ENCODE data around the gene RCAN2. TPM values are rescaled to one million over a fixed set of nuclear protein-coding genes. Genes with fewer than 3 reads are reported as not detected.

Gene RCAN2
- total and polyA plus RNA-seq, 8 donors = 2.5 to 35.8 (median 3.1) TPM

DNA sequence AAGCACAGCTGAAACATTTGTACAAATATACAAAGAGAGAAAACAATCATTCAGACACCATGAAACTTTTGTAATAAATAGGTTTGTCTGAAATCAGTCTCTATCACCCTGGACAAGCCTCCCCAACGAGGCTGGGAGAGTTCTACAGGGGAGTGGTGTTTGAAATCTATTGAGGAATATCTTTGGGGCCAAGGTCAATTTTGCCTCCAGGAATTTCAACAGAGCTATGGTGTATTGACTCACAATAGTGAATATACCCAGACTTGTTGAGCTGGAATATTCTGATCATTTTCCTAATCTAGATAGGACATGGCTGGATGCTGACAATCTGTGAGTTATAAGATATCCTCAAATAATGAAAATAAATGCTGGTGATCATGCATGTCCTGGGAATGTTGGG is 269.0 kb downstream of the RCAN2 start:
- no peak for ATAC-seq
- no peak for DNase-seq

DNA sequence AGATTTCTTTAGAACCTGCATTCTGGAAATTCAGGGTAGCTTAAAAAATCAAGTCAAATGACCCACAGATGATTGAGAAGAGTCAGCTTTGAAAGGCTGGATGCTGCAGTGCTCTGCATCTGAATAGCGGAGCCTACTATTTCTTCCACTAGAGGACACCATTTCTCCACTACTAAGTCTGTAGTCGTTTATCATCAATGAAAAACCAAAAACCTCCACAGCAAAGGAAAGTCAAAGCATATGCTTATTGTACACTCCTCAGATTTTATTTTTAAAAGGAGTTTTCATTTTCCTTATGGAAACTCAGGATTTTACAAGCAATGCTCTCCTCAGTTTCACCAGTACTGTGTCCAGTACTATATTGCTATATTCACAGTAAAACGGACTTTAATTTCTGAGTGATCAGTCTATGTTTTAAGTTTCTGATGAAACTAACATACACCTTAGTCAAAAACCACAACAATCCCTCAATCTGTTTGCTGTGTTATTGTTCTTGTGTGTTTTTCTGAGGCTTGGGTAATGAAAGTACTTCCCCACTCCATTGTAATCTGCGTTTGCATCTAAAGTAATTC is 269.9 kb downstream of the RCAN2 start:
- Histone ChIP-seq H3K27ac (no peak overlapping the region), H3K36me3 (no peaks in the 10 kb centered on the region), H3K9me3 (no peaks in the 10 kb centered on the region), H3K4me1 (no peaks in the 10 kb centered on the region), H3K27me3 (no peaks in the 10 kb centered on the region), H3K4me3 (no peak overlapping the region)
- ATAC-seq (peak; percentile 86), DNase-seq (peak in 1 of 4 donors; percentile 65)
- TF ChIP-seq CTCF (IDR thresholded peaks at IDR 0.05) = peak; percentile 52 to 71
- intact Hi-C loops (cut with DNase I) = loop anchor here in 1 of 2 donors (10.0 kb wide), 1 partner anchor 183 kb away; no protein-coding TSS in a partner anchor

More for the DNA sequence above, 269.0 kb downstream of the RCAN2 start:
- Histone ChIP-seq H3K4me3 (no peak overlapping the region), H3K27me3 (no peaks in the 10 kb centered on the region), H3K36me3 (no peaks in the 10 kb centered on the region), H3K27ac (no peak overlapping the region), H3K9me3 (no peaks in the 10 kb centered on the region), H3K4me1 (no peaks in the 10 kb centered on the region)
- TF ChIP-seq CTCF (IDR thresholded peaks at IDR 0.05) = no peak
- intact Hi-C loops (cut with DNase I) = loop anchor here in 1 of 2 donors (10.0 kb wide), 1 partner anchor 183 kb away; no protein-coding TSS in a partner anchor

GRCh38 chr6:46220352-46221221 is 270.7 kb downstream of the RCAN2 start:
- no peaks in the 10 kb centered on the region for H3K4me1 ChIP-seq
- no peak overlapping the region for H3K4me3 ChIP-seq
- TF ChIP-seq CTCF (IDR thresholded peaks at IDR 0.05) = no peak
- DNase-seq (no peak), ATAC-seq (no peak)
- H3K27ac ChIP-seq = no peak overlapping the region
- H3K27me3 ChIP-seq = no peaks in the 10 kb centered on the region
- no peaks in the 10 kb centered on the region for H3K36me3 ChIP-seq
- intact Hi-C loops (cut with DNase I) = loop anchor here in 1 of 2 donors (10.0 kb wide), 1 partner anchor 184 kb away; no protein-coding TSS in a partner anchor
- H3K9me3 ChIP-seq = no peaks in the 10 kb centered on the region

- DNase-seq (no peak), ATAC-seq (no peak)
- no peaks in the 10 kb centered on the region for H3K9me3 ChIP-seq
- no peaks in the 10 kb centered on the region for H3K36me3 ChIP-seq
- H3K27ac ChIP-seq = no peak overlapping the region
- no peak for TF ChIP-seq CTCF (IDR thresholded peaks at IDR 0.05)
- intact Hi-C loops (cut with DNase I) = loop anchor here in 1 of 2 donors (10.0 kb wide), 1 partner anchor 185 kb away; no protein-coding TSS in a partner anchor
- no peaks in the 10 kb centered on the region for H3K4me1 ChIP-seq
- H3K27me3 ChIP-seq = no peaks in the 10 kb centered on the region
- no peak overlapping the region for H3K4me3 ChIP-seq
Observed at GRCh38 chr6:46219661-46220060, 271.6 kb downstream of the RCAN2 start.

DNA sequence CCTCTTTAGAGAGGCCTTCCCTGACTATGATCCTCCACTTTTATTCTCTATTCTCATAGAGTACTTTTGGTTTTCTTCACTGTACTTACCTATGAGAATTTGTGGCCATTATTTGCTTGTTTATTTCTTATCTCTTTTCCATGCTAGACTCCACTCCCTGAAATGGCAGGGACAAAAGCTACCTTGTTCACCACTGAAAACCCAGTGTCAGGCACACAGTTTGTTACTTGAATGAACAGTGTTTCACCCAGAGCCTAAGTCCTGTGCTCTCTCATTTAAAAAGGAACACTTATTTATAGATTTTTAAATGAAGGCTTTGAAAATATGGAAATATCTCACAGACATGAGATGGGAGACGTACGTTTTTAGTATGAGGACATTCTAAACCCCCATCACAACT is 272.8 kb downstream of the RCAN2 start:
- DNase-seq (no peak), ATAC-seq (no peak)
- no peaks in the 10 kb centered on the region for H3K27me3 ChIP-seq
- H3K36me3 ChIP-seq = no peaks in the 10 kb centered on the region
- intact Hi-C loops (cut with DNase I) = no loop called here
- H3K4me1 ChIP-seq = no peaks in the 10 kb centered on the region
- no peak overlapping the region for H3K27ac ChIP-seq
- no peak for TF ChIP-seq CTCF (IDR thresholded peaks at IDR 0.05)
- no peak overlapping the region for H3K4me3 ChIP-seq
- no peaks in the 10 kb centered on the region for H3K9me3 ChIP-seq
